NCI-H2227 treated with DMSO at 0.1 percent for 48 hours (cell line): ENCODE results near the gene PACS2.
"Not testable (repeated sequence)": the region's sequence is repeated elsewhere in the genome, so short reads cannot be mapped to it uniquely, and the experiment has no call there.

Experiments
- DNase-seq: peaks from one replicate; lab custom pipeline; 2025; lab: John Stamatoyannopoulos, UW

The PACS2 gene

GRCh38 chr14:105333020-105333490 is 18.5 kb downstream of the PACS2 start:
- no peak for DNase-seq

GRCh38 chr14:105333613-105334364 is 19.2 kb downstream of the PACS2 start:
- no peak for DNase-seq

DNA sequence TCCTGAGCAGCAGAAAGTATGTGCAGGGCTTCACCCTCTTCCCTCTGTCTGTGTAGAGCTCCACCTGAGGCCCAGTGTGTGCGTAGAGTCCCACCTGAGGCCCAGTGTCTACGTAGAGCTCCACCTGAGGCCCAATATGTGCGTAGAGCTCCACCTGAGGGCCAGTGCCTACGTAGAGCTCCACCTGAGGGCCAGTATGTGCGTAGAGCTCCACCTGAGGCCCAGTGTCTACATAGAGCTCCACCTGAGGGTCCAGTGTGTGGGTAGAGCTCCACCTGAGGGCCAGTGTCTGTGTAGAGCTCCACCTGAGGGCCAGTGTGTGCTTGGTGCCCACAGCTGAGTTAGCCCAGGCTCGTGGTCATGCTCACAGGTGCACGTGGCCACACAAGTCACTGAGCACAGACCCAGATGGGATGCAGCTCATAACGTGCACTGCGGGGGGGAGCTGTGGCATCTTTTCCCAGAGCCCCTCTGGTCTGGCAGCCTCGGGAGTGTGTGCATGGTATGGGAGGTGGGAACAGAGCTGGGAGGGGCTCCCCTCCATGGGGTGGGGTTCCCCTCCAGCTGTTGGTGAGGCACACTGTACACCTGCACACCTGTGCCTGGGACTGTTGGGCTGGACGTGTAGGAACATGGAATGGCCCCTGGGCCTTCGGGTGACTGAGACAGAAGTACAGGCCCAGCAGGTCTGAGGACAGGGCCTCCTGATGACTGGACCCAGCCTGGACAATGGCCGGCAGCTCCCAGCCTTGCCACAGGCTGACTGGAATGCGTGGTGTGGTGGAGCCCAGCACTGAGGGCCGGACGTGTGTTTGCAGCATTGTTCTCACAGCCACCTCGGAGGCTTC is 20.1 kb downstream of the PACS2 start:
- no peak for DNase-seq

DNA sequence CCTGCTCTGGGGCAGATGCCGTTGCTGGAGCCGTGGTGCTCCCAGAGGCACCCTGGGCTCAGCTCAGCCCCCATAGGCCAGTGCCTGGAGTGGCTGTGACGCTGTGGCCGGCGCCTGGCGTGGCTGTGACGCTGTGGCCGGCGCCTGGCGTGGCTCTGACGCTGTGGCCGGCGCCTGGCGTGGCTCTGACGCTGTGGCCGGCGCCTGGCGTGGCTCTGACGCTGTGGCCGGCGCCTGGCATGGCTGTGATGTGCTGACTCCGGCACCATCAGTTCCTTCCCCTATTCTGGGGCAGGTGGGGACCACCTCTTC is 20.6 kb downstream of the PACS2 start:
- not testable (repeated sequence) for DNase-seq

GRCh38 chr14:105335735-105336476 is 21.4 kb downstream of the PACS2 start:
- DNase-seq: no peak

- DNase-seq: no peak
Observed at GRCh38 chr14:105336477-105337287, 22.1 kb downstream of the PACS2 start.

DNA sequence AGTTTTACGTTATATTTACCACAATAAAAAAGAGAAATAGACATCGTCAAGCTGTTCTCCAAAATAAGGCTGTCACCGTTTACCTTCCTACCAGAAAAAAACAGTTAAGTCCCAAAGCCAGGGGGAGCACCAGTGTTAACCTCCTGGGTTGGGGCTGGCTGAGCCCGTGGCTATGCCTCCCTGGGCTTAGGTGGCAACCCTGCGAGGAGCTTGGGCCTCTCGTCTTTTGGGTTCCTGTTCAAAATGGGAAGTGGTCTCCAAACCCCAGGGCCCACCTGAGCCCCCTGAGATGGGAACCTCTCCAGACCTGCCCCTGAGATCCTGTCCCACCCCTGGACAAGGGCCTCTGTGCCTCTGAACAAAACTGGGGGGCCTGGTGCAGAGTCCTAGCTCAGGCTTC is 22.9 kb downstream of the PACS2 start:
- no peak for DNase-seq

DNA sequence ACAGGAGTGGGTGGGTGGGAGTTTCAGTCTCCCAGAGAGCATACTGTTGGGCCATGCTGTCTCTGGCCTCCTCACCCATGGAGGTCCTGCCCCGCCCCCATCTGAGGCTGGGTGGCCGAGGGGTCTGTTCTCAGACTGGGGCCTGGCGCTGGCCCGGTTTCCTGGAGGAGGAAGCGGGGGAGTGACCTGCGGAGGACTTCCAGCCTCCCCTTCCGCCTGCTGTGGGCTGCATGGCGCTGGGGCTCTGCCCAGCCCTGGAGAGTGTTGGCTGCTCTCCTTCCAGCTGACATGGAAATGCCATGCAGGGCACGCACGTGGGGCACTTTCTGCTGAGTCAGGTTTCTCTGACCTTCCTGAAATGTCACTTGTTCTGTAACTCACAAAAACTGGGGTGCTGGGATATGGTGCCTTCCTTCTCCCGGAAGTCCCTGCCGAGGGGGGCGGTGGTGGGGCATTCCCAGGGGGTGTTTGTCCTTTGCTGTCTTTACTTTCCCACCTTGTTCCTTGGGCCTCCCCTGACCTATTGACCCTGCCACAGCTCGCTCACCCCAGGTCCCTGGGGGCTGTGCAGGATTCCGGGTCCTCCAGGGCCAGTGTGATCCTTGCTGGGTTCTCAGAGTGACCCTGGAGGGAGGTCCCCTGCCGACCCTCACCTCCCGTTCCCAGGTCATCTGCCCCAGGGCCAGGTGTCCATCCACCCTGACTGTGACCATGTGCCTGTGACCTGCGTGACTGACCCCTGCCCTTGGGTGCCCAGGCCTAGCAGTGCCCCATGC is 23.6 kb downstream of the PACS2 start:
- DNase-seq: no peak

GRCh38 chr14:105340821-105341733 is 26.5 kb downstream of the PACS2 start:
- DNase-seq: no peak

GRCh38 chr14:105343194-105343593 is 28.6 kb downstream of the PACS2 start:
- DNase-seq: no peak

DNA sequence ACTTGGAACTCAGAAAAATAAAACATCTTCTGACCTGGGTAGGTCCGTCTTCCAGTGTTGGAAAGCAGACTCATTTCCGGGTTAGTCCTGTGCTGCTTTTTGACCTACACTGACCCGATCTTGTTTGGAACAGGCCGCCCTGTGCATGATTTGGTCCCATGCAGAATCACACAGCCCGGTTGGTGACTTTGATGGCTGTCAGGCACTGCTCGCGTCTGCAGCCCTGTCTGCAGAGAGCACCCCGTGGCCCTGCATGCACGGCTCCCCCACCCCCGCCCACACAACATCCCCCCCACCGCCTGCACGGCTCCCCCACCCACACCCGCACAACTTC is 31.6 kb downstream of the PACS2 start:
- DNase-seq: no peak

DNA sequence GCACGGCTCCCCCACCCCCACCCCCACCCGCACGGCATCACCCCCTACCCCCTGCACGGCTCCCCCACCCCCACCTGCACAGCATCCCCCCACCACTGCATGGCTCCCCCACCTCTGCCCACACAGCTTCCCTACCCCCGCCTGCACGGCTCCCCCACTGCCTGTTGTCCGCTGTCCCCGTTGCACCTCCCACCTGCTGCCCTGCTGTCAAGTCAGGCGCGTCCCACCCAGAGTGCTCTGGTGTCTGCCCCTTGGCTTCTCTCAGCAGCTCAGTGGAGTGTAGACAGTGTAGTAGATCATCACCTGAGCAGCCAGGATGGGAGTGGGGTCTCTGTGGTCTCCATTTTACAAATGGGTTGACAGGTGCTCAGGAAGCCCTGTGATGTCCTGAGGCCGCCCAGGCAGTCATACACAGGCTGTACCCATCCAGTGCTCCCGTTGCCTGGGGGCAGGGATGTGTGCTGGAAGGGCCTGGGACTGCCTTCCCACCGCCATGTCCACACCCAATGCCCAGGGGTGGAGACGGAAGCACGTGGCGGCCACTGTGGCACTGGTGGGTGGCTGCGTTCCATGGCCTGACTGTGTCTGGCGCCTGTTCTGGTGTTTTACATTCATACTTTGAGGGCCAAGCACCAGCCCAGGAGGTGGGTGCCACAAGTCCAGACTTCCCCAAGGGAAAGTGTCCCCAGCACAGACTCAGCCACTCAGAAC is 32.5 kb downstream of the PACS2 start:
- no peak for DNase-seq

DNA sequence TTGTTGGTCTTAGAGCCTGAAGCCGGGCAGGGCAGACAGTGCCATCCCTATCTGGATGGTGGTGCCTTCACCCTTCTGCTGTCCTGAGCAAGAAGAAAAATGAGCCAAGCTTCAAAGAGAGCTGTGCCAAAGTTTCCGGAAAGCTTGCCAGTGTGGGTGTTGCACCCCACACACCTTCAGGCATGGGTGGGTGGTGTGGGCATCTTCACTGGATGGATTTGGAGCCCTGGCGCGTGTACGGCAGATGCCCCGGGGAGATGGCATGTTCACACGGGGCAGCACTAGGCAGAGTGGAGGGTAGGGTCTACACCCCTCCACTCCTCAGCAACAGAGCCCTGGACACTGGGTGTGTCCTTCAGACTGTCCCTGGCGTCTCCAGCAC is 33.0 kb downstream of the PACS2 start:
- DNase-seq: no peak

- DNase-seq: no peak
Observed at GRCh38 chr14:105348169-105348944, 33.8 kb downstream of the PACS2 start.

DNA sequence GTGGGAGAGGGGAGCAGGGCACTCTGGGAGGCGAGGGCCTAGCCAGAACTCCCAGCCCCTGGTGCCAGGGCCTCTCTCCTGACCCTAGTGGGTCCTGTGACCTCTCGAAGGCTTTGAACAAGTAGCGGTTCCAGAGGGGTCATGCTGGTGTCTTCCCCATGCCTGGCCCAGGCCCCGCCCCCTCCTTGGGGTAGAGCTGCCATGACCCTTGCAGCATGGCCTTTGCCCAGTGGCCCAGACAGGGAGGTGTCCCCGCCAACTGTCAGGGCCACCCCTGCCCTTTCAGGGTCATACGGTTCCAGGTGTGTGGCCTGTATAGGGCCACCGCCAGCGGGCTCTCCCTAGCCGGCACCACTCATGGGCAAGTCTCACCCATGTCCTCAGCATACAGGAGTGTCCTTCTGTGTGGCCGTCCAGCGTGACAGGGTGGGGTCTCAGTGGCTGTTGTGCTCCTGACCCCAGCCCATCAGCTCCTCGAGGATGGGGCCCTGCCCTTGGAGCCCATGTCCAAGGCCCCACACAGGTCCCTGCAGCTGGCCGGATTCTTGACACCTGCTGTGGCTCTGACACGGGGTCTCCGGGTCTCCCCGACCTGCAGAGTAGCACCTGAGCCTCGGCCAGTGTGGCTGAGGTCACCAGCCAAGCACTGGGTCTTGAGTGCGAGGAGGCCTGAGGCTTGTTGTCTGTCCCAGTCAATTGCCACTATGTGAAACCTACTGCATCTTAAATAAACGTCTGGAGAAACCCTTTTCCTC is 34.6 kb downstream of the PACS2 start:
- no peak for DNase-seq

DNA sequence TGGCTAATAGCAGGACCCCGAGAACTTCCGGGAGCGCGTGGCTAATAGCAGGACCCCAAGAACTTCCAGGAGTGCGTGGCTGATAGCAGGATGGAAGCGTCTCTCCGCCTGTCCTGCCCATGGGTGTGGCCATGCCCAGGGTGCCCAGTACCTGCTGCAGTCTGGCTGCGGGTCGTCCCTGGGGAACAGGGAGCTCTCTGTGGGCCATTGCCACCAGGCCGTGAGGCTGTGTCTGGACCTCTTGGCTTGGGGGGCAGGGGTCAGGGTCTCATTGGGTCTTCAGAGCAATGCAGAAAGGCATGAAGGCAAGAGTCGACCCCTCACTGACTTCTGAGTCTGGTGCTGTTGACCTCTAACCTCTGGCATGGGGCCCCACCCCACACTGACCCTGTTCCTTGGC is 35.4 kb downstream of the PACS2 start:
- no peak for DNase-seq

DNA sequence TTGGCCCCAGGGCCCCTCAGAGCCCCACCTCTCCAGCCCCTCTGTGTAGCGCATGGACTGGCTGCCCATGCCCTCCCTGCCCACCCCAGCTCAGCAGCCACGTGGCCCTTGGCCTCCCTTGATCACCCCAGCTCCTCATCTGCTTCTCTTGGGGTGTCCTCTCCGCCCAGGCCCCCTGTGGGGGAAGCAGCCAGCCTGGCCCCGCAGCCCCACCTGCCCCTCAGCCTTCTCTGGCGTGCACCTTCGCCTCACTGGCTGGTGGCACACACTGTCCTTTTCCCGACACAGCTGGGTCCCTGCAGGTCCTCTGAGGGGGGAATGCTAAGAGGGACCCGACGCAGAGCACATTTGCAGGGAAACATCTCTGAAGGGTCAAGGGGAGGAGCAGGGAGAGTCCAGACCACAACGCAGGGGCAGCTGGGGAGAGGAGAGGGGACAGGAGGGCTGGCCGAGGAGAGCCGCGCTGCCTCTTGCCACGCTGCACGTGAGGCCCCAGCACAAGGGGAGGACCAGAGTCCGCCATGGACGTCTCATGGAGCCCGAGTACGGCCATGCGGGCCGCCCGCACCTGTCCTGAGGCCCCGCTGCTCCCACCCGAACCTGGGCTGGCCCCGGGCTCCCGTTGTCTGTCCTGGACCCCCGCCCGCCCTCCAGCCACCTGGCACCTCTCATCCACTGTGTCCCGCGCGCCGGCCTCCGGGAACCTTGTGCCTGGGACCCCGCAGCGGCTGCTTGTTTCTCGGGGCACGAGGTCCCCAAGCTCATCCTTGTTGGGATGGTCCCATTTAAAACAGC is 36.1 kb downstream of the PACS2 start:
- no peak for DNase-seq
